Breast epithelium (tissue), 3 donors: ENCODE data around the gene GJB3.

Experiments
- CTCF ChIP-seq, 3 donors: fragments of 450-650 bp; IDR thresholded peaks; one replicate each; pipeline ENCODE4 v1.5.1; 2016 to 2017; ENCODE audit warnings: antibody characterized with exemption in 3 of 3, mild to moderate bottlenecking in 3 of 3, moderate library complexity in 3 of 3
- POLR2AphosphoS5 ChIP-seq, 3 donors: sonication (generic); formaldehyde crosslinking; IDR thresholded peaks; one replicate each; pipeline ENCODE4 v1.6.1; 2017; ENCODE audit warnings: antibody characterized with exemption in 3 of 3

DNA sequence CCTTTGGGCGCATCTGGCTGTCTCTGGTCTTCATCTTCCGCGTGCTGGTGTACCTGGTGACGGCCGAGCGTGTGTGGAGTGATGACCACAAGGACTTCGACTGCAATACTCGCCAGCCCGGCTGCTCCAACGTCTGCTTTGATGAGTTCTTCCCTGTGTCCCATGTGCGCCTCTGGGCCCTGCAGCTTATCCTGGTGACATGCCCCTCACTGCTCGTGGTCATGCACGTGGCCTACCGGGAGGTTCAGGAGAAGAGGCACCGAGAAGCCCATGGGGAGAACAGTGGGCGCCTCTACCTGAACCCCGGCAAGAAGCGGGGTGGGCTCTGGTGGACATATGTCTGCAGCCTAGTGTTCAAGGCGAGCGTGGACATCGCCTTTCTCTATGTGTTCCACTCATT, 23.6 kb upstream of the GJB3 start:
- TF ChIP-seq POLR2AphosphoS5 (IDR thresholded peaks at IDR 0.05) = no peak
- TF ChIP-seq CTCF (IDR thresholded peaks at IDR 0.05) = no peak
